ENCODE results near the gene TBX18.
A peak's percentile ranks its signal among the peaks of the same experiment; 100 is the strongest.

Gene TBX18

GRCh38 chr6:84764332-84765049, at the start of gene TBX18:
Gene TBX18, minus strand, starts transcription at chr6:84764598. Its CDS starts 417 bp downstream, at chr6:84764181.
- Mint-ChIP-seq H3K4me3 (peak within 1 kb of the TSS; percentile 62), H3K36me3 (ENCODE audit: low read depth) (peaks cover 3% of the 10 kb centered on the region), H3K27me3 (ENCODE audit: low read depth) (peaks cover 80% of the 10 kb centered on the region), H3K9me3 (peaks cover 7% of the 10 kb centered on the region), H3K27ac (peak within 1 kb of the TSS; percentile 71), H3K4me1 (ENCODE audit: low read depth) (peaks cover 4% of the 10 kb centered on the region)

DNA sequence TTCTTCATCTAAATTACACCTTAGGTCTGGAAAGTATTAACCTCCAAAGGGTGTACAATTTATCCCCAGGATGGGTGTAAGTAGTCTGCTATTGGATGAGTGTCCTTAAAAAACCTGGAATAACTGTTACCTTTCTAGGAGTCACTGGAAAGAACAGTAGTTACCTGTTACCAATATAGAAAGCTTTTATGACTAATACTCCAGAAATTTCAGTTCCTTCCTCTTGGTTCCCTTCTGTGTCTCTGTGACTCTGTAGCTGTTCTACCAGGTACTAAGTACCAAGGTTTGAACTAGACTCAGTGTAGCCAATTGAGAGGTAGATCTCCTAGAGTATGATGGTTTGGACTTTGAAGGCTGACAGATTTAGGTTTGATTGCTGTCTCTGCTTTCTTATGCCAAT, 47.0 kb upstream of the TBX18 start:
- Mint-ChIP-seq H3K4me1 (ENCODE audit: low read depth) (no peaks in the 10 kb centered on the region), H3K27me3 (ENCODE audit: low read depth) (no peaks in the 10 kb centered on the region), H3K27ac (no peak overlapping the region), H3K36me3 (ENCODE audit: low read depth) (no peaks in the 10 kb centered on the region), H3K4me3 (no peak overlapping the region), H3K9me3 (no peaks in the 10 kb centered on the region)

DNA sequence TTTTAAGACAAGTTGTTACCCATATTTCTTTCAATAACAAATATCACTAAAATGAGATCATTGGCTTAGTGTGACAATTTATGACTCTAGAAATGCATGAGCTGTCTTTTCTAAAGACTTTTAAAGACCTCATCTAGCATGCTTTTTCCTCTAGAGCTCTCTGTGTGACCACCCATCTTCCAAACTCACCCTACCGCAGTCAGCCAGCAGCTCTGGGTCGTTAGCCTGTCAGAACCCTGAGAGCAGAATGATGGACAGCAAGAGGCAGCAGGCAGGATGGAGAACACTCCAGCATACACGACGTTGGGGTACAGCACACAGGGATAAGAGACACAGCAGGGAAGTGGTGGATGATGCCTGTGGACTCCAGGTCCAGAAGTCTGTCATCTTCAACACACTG, 45.1 kb upstream of the TBX18 start:
- Mint-ChIP-seq H3K27me3 (ENCODE audit: low read depth) (no peaks in the 10 kb centered on the region), H3K4me1 (ENCODE audit: low read depth) (no peaks in the 10 kb centered on the region), H3K27ac (no peak overlapping the region), H3K4me3 (no peak overlapping the region), H3K36me3 (ENCODE audit: low read depth) (no peaks in the 10 kb centered on the region), H3K9me3 (no peaks in the 10 kb centered on the region)

- H3K36me3 Mint-ChIP-seq (ENCODE audit: low read depth) = no peaks in the 10 kb centered on the region
- no peaks in the 10 kb centered on the region for H3K4me1 Mint-ChIP-seq (ENCODE audit: low read depth)
- H3K27ac Mint-ChIP-seq = no peak overlapping the region
- H3K27me3 Mint-ChIP-seq (ENCODE audit: low read depth) = no peaks in the 10 kb centered on the region
- no peak overlapping the region for H3K4me3 Mint-ChIP-seq
- no peaks in the 10 kb centered on the region for H3K9me3 Mint-ChIP-seq
Observed at GRCh38 chr6:84808491-84809061, 44.2 kb upstream of the TBX18 start.

GRCh38 chr6:84805145-84805544, 40.7 kb upstream of the TBX18 start:
- Mint-ChIP-seq H3K4me3 (no peak overlapping the region), H3K9me3 (no peaks in the 10 kb centered on the region), H3K27ac (no peak overlapping the region), H3K4me1 (ENCODE audit: low read depth) (no peaks in the 10 kb centered on the region), H3K36me3 (ENCODE audit: low read depth) (no peaks in the 10 kb centered on the region), H3K27me3 (ENCODE audit: low read depth) (no peaks in the 10 kb centered on the region)

- no peaks in the 10 kb centered on the region for H3K9me3 Mint-ChIP-seq
- H3K27ac Mint-ChIP-seq = no peak overlapping the region
- H3K4me1 Mint-ChIP-seq (ENCODE audit: low read depth) = no peaks in the 10 kb centered on the region
- H3K36me3 Mint-ChIP-seq (ENCODE audit: low read depth) = no peaks in the 10 kb centered on the region
- H3K4me3 Mint-ChIP-seq = no peak overlapping the region
- no peaks in the 10 kb centered on the region for H3K27me3 Mint-ChIP-seq (ENCODE audit: low read depth)
Observed at GRCh38 chr6:84804720-84805119, 40.3 kb upstream of the TBX18 start.

GRCh38 chr6:84801250-84801649, 36.9 kb upstream of the TBX18 start:
- Mint-ChIP-seq H3K4me3 (no peak overlapping the region), H3K36me3 (ENCODE audit: low read depth) (no peaks in the 10 kb centered on the region), H3K27me3 (ENCODE audit: low read depth) (no peaks in the 10 kb centered on the region), H3K27ac (no peak overlapping the region), H3K4me1 (ENCODE audit: low read depth) (no peaks in the 10 kb centered on the region), H3K9me3 (no peaks in the 10 kb centered on the region)

DNA sequence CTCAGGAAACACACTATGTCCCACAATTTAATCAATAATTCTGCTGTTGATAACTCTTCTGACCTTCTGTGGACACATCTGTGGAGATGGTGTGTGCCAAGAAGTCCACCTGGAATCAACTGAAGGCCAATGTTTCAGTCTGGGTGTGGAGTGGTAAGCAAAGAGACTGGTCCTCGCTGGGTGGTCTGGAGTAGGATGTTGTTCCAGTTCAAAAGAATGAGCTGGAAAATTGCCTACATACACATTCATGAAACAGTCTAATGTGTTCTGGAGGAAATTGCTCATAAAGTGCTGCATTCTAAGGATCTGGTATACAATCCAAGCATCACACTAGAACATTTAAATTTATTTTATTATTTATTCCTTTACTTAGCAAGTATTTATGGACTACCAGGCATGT, 33.9 kb upstream of the TBX18 start:
- Mint-ChIP-seq H3K4me3 (no peak overlapping the region), H3K36me3 (ENCODE audit: low read depth) (no peaks in the 10 kb centered on the region), H3K9me3 (no peaks in the 10 kb centered on the region), H3K4me1 (ENCODE audit: low read depth) (no peaks in the 10 kb centered on the region), H3K27ac (no peak overlapping the region), H3K27me3 (ENCODE audit: low read depth) (no peaks in the 10 kb centered on the region)

DNA sequence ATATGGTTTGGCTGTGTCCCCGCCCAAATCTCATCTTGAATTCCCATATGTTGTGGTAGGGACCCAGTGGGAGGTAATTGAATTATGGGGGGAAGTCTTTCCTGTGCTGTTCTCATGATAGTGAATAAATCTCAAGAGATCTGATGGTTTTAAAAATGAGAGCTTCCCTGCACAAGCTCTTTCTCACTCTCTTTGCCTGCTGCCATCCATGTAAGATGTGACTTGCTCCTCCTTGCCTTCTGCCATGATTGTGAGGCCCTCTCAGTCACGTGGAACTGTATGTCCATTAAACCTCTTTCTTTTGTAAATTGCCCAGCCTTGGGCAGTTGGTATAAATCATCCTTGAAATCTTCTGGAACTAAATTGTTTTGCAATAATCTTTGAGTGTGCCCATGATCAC, 31.9 kb upstream of the TBX18 start:
- no peak overlapping the region for H3K27ac Mint-ChIP-seq
- H3K4me1 Mint-ChIP-seq (ENCODE audit: low read depth) = no peaks in the 10 kb centered on the region
- no peaks in the 10 kb centered on the region for H3K36me3 Mint-ChIP-seq (ENCODE audit: low read depth)
- no peaks in the 10 kb centered on the region for H3K27me3 Mint-ChIP-seq (ENCODE audit: low read depth)
- H3K9me3 Mint-ChIP-seq = no peaks in the 10 kb centered on the region
- no peak overlapping the region for H3K4me3 Mint-ChIP-seq

DNA sequence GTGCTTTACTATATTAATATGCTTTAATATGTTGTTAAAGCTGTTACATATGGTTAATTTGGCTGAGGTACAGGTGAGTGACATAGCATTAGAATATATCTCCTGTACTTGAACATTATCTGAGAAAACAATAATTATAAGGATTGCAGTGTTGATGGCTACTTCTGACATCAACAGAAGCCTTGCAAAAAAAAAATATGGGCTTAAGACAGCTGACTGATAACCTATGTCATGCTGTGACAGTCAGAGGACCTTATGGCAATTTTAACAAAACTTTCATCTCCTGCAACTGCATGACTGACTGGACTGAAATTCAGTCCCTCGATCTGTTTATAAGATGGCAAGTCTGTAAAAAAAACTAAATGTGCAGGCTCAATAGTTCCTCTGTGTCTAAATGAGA, 27.5 kb upstream of the TBX18 start:
- Mint-ChIP-seq H3K4me1 (ENCODE audit: low read depth) (no peaks in the 10 kb centered on the region), H3K9me3 (no peaks in the 10 kb centered on the region), H3K36me3 (ENCODE audit: low read depth) (no peaks in the 10 kb centered on the region), H3K4me3 (no peak overlapping the region), H3K27me3 (ENCODE audit: low read depth) (no peaks in the 10 kb centered on the region), H3K27ac (no peak overlapping the region)

DNA sequence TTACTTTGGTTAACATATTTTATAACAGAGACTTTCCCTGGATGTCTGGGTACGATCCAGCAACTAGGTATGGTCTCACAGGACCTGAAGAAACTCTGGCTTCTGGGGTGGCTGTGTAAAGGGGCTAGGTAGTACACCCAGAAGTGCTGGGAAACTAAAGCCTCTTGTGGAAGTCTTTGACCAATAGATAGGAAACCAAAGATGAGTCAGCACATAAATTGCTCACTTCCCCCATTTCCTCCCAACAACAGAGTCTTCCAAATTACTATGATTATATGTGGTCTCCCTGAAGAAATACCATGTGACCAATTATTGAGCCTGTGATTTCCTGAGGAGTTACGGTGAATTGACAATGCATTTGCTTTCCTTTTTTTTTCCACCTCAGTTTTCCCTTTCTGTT, 26.8 kb upstream of the TBX18 start:
- no peak overlapping the region for H3K27ac Mint-ChIP-seq
- no peaks in the 10 kb centered on the region for H3K36me3 Mint-ChIP-seq (ENCODE audit: low read depth)
- H3K27me3 Mint-ChIP-seq (ENCODE audit: low read depth) = no peaks in the 10 kb centered on the region
- no peak overlapping the region for H3K4me3 Mint-ChIP-seq
- H3K9me3 Mint-ChIP-seq = no peaks in the 10 kb centered on the region
- H3K4me1 Mint-ChIP-seq (ENCODE audit: low read depth) = no peaks in the 10 kb centered on the region

DNA sequence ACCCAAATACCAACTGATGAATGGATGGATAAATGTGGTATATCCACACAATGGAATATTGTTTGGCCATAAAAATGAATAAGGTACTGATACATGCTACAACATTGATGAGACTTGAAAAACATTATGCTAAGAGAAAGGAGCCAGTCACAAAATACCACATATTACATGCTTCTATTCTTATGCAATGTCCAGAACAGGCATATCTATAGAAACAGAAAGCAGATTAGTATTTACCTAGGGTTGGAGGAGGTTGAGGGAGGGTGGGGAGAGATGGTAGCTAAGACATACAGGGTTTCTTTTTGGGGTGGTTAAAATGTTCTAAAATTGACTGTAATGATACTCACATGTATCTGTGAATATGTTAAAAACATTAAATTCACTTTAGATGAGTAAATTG, 24.8 kb upstream of the TBX18 start:
- H3K9me3 Mint-ChIP-seq = no peaks in the 10 kb centered on the region
- no peak overlapping the region for H3K4me3 Mint-ChIP-seq

DNA sequence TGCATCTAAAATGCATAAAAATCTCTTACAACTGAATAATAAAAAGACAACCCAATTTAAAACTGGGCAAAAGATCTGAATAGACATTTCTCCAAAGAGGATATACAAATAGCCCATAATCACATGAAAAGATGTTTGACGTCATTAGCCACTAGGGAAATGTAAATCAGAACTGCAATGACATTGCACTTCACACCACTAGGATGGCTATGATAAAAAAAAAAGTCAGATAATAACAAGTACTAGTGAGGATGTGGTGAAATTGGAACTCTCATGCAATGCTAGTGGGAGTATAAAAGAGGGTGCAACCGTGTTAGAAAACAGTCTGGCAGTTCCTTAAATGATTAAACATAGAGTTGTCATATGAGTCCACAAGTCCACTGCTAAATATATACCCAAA, 24.3 kb upstream of the TBX18 start:
- H3K27me3 Mint-ChIP-seq (ENCODE audit: low read depth) = peaks cover 3% of the 10 kb centered on the region
- H3K9me3 Mint-ChIP-seq = no peaks in the 10 kb centered on the region
- H3K4me1 Mint-ChIP-seq (ENCODE audit: low read depth) = no peaks in the 10 kb centered on the region
- no peak overlapping the region for H3K4me3 Mint-ChIP-seq
- H3K36me3 Mint-ChIP-seq (ENCODE audit: low read depth) = no peaks in the 10 kb centered on the region
- no peak overlapping the region for H3K27ac Mint-ChIP-seq

More for the DNA sequence above, 24.8 kb upstream of the TBX18 start:
- H3K27ac Mint-ChIP-seq = no peak overlapping the region
- H3K4me1 Mint-ChIP-seq (ENCODE audit: low read depth) = no peaks in the 10 kb centered on the region
- H3K27me3 Mint-ChIP-seq (ENCODE audit: low read depth) = peaks cover 3% of the 10 kb centered on the region
- no peaks in the 10 kb centered on the region for H3K36me3 Mint-ChIP-seq (ENCODE audit: low read depth)

DNA sequence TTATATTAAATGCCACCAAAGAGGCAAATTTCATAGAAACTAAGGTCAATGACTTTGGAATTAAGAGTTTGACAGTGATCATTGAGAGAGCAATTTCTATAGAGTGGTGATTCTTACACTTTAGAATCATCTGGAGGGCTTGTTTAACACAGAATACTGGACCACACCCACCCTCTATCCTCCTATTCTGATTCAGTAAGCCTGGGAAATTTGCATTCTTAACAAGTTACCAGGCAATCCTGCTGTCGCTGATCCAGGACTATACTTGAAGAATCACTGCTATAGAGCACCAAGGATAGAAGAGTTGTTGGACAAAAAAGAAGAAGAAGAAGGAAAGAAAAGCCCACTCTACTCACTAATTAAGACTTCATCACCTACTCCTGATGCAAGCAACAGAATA, 21.3 kb upstream of the TBX18 start:
- no peaks in the 10 kb centered on the region for H3K36me3 Mint-ChIP-seq (ENCODE audit: low read depth)
- no peaks in the 10 kb centered on the region for H3K4me1 Mint-ChIP-seq (ENCODE audit: low read depth)
- H3K9me3 Mint-ChIP-seq = no peaks in the 10 kb centered on the region
- H3K27ac Mint-ChIP-seq = no peak overlapping the region
- H3K27me3 Mint-ChIP-seq (ENCODE audit: low read depth) = peaks cover 3% of the 10 kb centered on the region
- no peak overlapping the region for H3K4me3 Mint-ChIP-seq

- no peaks in the 10 kb centered on the region for H3K9me3 Mint-ChIP-seq
- no peaks in the 10 kb centered on the region for H3K36me3 Mint-ChIP-seq (ENCODE audit: low read depth)
- no peak overlapping the region for H3K27ac Mint-ChIP-seq
- no peaks in the 10 kb centered on the region for H3K4me1 Mint-ChIP-seq (ENCODE audit: low read depth)
- H3K4me3 Mint-ChIP-seq = no peak overlapping the region
- H3K27me3 Mint-ChIP-seq (ENCODE audit: low read depth) = peaks cover 29% of the 10 kb centered on the region
Observed at GRCh38 chr6:84779917-84780316, 15.5 kb upstream of the TBX18 start.
